Measurements from ENCODE around the gene HSPA1L. TPM values are rescaled to one million over a fixed set of nuclear protein-coding genes. Genes with fewer than 3 reads are reported as not detected.

HSPA1L gene
- total RNA-seq, 2 donors from 2014 or later, result 0.33 to 1.0 TPM

DNA sequence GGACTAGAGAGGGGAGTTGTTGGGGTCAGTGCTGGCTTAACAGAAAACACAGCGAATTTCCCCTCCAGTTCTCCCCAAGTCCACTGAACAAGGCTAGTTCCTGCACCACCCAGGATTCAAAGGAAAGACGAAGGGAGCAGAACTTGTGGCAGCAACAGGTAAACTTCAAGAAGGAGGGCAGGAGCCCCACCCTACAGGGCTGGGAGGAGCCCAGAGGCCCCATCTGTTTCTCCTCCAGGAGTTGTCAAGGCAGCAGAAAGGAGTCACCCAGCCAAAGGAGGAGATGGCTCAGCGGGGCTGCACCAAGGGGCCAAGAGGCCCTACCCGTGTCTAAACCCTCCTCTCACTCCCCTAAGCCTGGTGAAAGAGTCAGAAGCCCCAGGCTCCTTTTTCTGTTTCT lies 50.9 kb downstream of the HSPA1L start:
- peaks cover 4% of the 10 kb centered on the region for H3K4me1 ChIP-seq
- ATAC-seq (no peak), DNase-seq (no peak)
- no peak overlapping the region for H3K4me3 ChIP-seq
- intact Hi-C loops (cut with DNase I), result no loop called here
- H3K27ac ChIP-seq, result no peak overlapping the region
- H3K9me3 ChIP-seq, result no peaks in the 10 kb centered on the region
- H3K36me3 ChIP-seq (replicated peaks in 1 of 2; ENCODE audit: insufficient read depth in 1 of 2, low read depth in 2 of 2), result no peaks in the 10 kb centered on the region
- H3K27me3 ChIP-seq, result no peaks in the 10 kb centered on the region
- 83 to 90% methylated on average over 4 of the region's 4 CpGs for WGBS, 2 donors
- no peak for TF ChIP-seq CTCF (IDR thresholded peaks at IDR 0.05)

DNA sequence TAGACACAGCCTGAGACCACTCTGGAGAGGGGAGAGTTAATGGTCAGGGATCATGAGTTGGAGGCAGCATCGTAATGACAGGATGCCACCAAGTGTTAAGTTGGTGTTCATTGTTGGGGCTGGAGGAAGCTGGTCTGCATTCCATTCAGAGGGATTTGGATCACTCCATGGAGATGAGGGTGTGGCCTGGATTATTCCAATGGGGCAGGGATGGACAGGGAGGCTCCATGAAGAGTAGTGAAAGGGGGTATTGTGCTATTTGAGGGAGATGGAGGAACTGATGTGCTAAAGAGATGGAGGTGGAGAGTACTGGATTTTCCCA lies 51.5 kb downstream of the HSPA1L start:
- no peaks in the 10 kb centered on the region for H3K27me3 ChIP-seq
- no peak for ATAC-seq
- intact Hi-C loops (cut with DNase I), result no loop called here
- H3K9me3 ChIP-seq, result no peaks in the 10 kb centered on the region
- peaks cover 4% of the 10 kb centered on the region for H3K4me1 ChIP-seq
- DNase-seq, result no peak
- no peak overlapping the region for H3K4me3 ChIP-seq
- no peak overlapping the region for H3K27ac ChIP-seq
- 13 to 14% methylated on average over 1 of the region's 1 CpG for WGBS, 2 donors
- no peak for TF ChIP-seq POLR2A (IDR thresholded peaks at IDR 0.05)
- no peak for TF ChIP-seq CTCF (IDR thresholded peaks at IDR 0.05)
- no peaks in the 10 kb centered on the region for H3K36me3 ChIP-seq (replicated peaks in 1 of 2; ENCODE audit: insufficient read depth in 1 of 2, low read depth in 2 of 2)

DNA sequence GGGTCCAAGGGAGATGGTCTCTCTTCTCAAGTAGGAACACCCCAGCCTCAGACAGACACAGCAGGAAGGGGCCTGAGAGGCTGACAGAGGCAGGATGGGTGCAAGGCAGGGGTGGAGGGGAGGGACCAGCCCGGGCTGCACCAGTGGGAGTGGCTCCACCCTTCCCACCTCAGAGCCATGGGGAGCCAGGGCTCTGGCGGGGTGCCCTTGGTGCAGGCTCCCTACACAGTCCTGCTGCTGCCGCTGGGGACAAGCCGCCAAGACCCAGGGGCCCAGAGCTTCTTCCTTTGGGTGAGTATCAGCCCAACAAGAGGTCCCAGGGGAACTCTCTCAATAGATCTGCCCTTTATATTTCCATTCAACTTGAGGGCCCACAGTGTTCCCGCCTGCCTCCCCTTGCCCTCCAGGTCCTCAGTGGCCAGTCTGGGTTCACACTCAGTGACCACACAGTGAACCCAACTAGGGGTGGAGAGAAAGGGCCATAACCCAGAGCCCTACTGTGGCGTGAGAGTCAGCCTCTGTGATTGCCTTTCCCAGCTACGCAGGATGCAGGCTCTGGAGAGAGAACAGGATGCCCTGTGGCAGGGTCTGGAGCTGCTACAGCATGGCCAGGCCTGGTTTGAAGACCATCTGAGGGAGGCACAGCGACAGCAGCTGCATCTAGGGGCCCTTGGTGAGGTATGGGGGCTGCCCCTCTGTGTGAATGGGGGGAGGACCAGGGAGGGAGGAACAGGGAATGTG lies 52.0 kb downstream of the HSPA1L start:
- intact Hi-C loops (cut with DNase I), result no loop called here
- no peak for ATAC-seq
- Histone ChIP-seq H3K9me3 (no peaks in the 10 kb centered on the region), H3K36me3 (replicated peaks in 1 of 2; ENCODE audit: insufficient read depth in 1 of 2, low read depth in 2 of 2) (no peaks in the 10 kb centered on the region), H3K4me1 (peaks cover 4% of the 10 kb centered on the region), H3K27me3 (no peaks in the 10 kb centered on the region), H3K27ac (no peak overlapping the region), H3K4me3 (no peak overlapping the region)
- WGBS, 2 donors, result 69 to 70% methylated on average over 3 to 8 of the region's 8 CpGs
- TF ChIP-seq CTCF (IDR thresholded peaks at IDR 0.05), result no peak
- no peak for TF ChIP-seq POLR2A (IDR thresholded peaks at IDR 0.05)
- no peak for DNase-seq

DNA sequence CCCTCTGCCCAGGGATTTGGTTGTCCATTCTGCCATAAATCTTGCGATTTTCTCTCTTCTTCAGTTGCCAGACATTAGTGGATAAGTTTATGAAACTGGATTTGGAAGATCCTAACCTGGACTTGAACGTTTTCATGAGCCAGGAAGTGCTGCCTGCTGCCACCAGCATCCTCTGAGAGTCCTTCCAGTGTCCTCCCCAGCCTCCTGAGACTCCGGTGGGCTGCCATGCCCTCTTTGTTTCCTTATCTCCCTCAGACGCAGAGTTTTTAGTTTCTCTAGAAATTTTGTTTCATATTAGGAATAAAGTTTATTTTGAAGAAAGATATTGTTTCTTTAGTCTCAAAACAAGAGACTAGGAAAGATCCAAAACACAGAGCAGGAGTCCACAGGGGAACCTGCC lies 52.7 kb downstream of the HSPA1L start, which contains the start of gene SAPCD1:
Gene SAPCD1 (plus strand): TSS at position 301 of the 400 bp plus-strand sequence. CDS start 399 bp downstream, outside the sequence.
- H3K27me3 ChIP-seq, result no peaks in the 10 kb centered on the region
- TF ChIP-seq CTCF (IDR thresholded peaks at IDR 0.05) (no peak), POLR2A (IDR thresholded peaks at IDR 0.05) (no peak)
- H3K4me1 ChIP-seq, result peaks cover 4% of the 10 kb centered on the region
- 67 to 68% methylated on average over 4 of the region's 4 CpGs for WGBS, 2 donors
- DNase-seq, result no peak
- intact Hi-C loops (cut with DNase I), result no loop called here
- H3K27ac ChIP-seq, result no peak within 1 kb of the TSS
- no peaks in the 10 kb centered on the region for H3K36me3 ChIP-seq (replicated peaks in 1 of 2; ENCODE audit: insufficient read depth in 1 of 2, low read depth in 2 of 2)
- no peaks in the 10 kb centered on the region for H3K9me3 ChIP-seq
- ATAC-seq, result no peak
- H3K4me3 ChIP-seq, result no peak within 1 kb of the TSS

DNA sequence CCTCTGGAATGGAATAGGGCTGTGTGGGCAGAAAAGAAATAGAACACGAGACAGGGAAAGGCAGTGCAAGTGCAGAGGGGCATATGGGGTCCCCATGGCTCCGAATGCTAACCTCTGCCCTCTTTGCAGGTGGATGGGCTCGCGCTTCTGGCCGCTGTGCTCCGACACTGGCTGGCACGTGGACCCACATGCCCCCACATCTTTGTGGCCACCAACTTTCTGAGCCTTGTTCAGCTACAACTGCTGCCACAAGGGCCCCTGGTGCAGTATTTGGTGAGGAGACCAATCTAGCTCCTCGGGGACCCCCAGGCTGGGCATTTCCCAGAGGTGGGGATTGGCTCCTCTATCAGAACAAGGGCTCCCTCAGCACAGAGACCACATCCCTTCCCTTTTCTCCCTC lies 53.7 kb downstream of the HSPA1L start:
- Histone ChIP-seq H3K4me1 (peaks cover 3% of the 10 kb centered on the region), H3K27me3 (no peaks in the 10 kb centered on the region), H3K9me3 (no peaks in the 10 kb centered on the region), H3K4me3 (no peak overlapping the region), H3K36me3 (replicated peaks in 1 of 2; ENCODE audit: insufficient read depth in 1 of 2, low read depth in 2 of 2) (no peaks in the 10 kb centered on the region), H3K27ac (no peak overlapping the region)
- TF ChIP-seq POLR2A (IDR thresholded peaks at IDR 0.05), result no peak
- no peak for TF ChIP-seq CTCF (IDR thresholded peaks at IDR 0.05)
- intact Hi-C loops (cut with DNase I), result no loop called here
- ATAC-seq, result no peak
- WGBS, 2 donors, result 80 to 89% methylated on average over 2 to 7 of the region's 8 CpGs
- DNase-seq, result no peak

All from body of pancreas (tissue), 4 donors.